WTC11 (cell line): Measurements from ENCODE around the gene TMEM176A. TPM values are rescaled to one million over a fixed set of nuclear protein-coding genes. Genes with fewer than 3 reads are reported as not detected.

Experiments used
- ATAC-seq: fragments of 200-7000 bp; cut with Tn5 transposase; 2 replicates; pipeline ENCODE4 v1.10.0; 2021; ENCODE audit warnings: mild to moderate bottlenecking, moderate library complexity
- CTCF ChIA-PET: fragments of 300-600 bp; sonication (Branson Sonifier 250); formaldehyde crosslinking; loops from one replicate; lab custom pipeline; 2021; ENCODE audit warnings: antibody characterized with exemption; lab: Charles Lee
- POLR2A ChIA-PET: fragments of 350-600 bp; sonication (Branson Sonifier 250); formaldehyde crosslinking; loops from one replicate; lab custom pipeline; 2021; ENCODE audit warnings: antibody characterized with exemption; lab: Charles Lee
- DNase-seq: peaks from one replicate; pipeline ENCODE4 v3.0.0; 2021; ENCODE audit warnings: low spot score
- H3K27ac Mint-ChIP-seq: 2 replicates; pipeline ENCODE4 v1.8.0; 2021; ENCODE audit warnings: mixed read lengths
- H3K27me3 Mint-ChIP-seq: 2 replicates; pipeline ENCODE4 v1.8.0; 2021; ENCODE audit warnings: low read depth, mild to moderate bottlenecking, moderate library complexity, mixed read lengths
- H3K36me3 Mint-ChIP-seq: 2 replicates; pipeline ENCODE4 v1.8.0; 2021; ENCODE audit warnings: mixed read lengths
- H3K4me1 Mint-ChIP-seq: 2 replicates; pipeline ENCODE4 v1.8.0; 2022; ENCODE audit warnings: mixed read lengths
- H3K4me3 Mint-ChIP-seq: 2 replicates; pipeline ENCODE4 v1.8.0; 2021; ENCODE audit warnings: mild to moderate bottlenecking, moderate library complexity, mixed read lengths
- H3K9me3 Mint-ChIP-seq: 2 replicates; pipeline ENCODE4 v1.8.0; 2021; ENCODE audit warnings: mixed read lengths
- CBFB ChIP-seq: sonication (generic); formaldehyde crosslinking; IDR thresholded peaks from 2 replicates; pipeline ENCODE4 v1.8.1; 2022; ENCODE audit warnings: mild to moderate bottlenecking, low read depth, missing genetic modification reagents
- FOXK1 ChIP-seq: sonication (generic); formaldehyde crosslinking; IDR thresholded peaks from 2 replicates; pipeline ENCODE4 v1.8.0; 2022; ENCODE audit warnings: mild to moderate bottlenecking, moderate library complexity, missing genetic modification reagents
- GABPB1 ChIP-seq: sonication (generic); formaldehyde crosslinking; IDR thresholded peaks from 2 replicates; pipeline ENCODE4 v1.8.1; 2023; ENCODE audit warnings: mild to moderate bottlenecking, missing genetic modification reagents
- GRHL2 ChIP-seq: fragments of 250-450 bp; sonication (Bioruptor Pico); IDR thresholded peaks from 2 replicates; pipeline ENCODE4 v1.8.0; 2022; ENCODE audit warnings: mild to moderate bottlenecking, moderate library complexity; ENCODE audit not compliant: insufficient replicate concordance, severe bottlenecking
- JUN ChIP-seq: sonication (generic); formaldehyde crosslinking; IDR thresholded peaks from 2 replicates; pipeline ENCODE4 v1.8.0; 2023; ENCODE audit warnings: mild to moderate bottlenecking, missing genetic modification reagents
- NFYB ChIP-seq: sonication (generic); formaldehyde crosslinking; conservative IDR thresholded peaks from 2 replicates; pipeline ENCODE4 v1.8.0; 2022; ENCODE audit warnings: low read depth, missing genetic modification reagents
- NR1H2 ChIP-seq: sonication (generic); formaldehyde crosslinking; IDR thresholded peaks from 2 replicates; pipeline ENCODE4 v1.9.0; 2021; ENCODE audit warnings: mild to moderate bottlenecking, moderate library complexity, missing genetic modification reagents
- RELA ChIP-seq: sonication (generic); formaldehyde crosslinking; IDR thresholded peaks from 2 replicates; pipeline ENCODE4 v1.8.1; 2022; ENCODE audit warnings: missing genetic modification reagents, mild to moderate bottlenecking, borderline replicate concordance
- TEAD1 ChIP-seq: sonication (generic); formaldehyde crosslinking; IDR thresholded peaks from 2 replicates; pipeline ENCODE4 v1.8.0; 2022; ENCODE audit warnings: mild to moderate bottlenecking, missing genetic modification reagents
- TEAD4 ChIP-seq: sonication (generic); formaldehyde crosslinking; IDR thresholded peaks from 2 replicates; pipeline ENCODE4 v1.8.0; 2022; ENCODE audit warnings: mild to moderate bottlenecking, missing genetic modification reagents
- TP53 ChIP-seq: sonication (generic); formaldehyde crosslinking; IDR thresholded peaks from 2 replicates; pipeline ENCODE4 v1.8.1; 2023; ENCODE audit warnings: mild to moderate bottlenecking, missing genetic modification reagents
- total RNA-seq: library from RNA; stranded (reverse); gene quantifications from 3 replicates; pipeline ENCODE4 v1.2.3, GENCODE V29; 2021
- TF ChIP-seq, protein P1 (sequence below): fragments of 200-600 bp; IDR thresholded peaks from 2 replicates; pipeline ENCODE4 v1.8.0; 2022; ENCODE audit warnings: antibody characterized with exemption
- TF ChIP-seq, protein P2 (sequence below): sonication (generic); formaldehyde crosslinking; IDR thresholded peaks from 2 replicates; pipeline ENCODE4 v1.8.1; 2022; ENCODE audit warnings: missing genetic modification reagents, borderline replicate concordance
- TF ChIP-seq, protein P3 (sequence below): sonication (generic); formaldehyde crosslinking; IDR thresholded peaks from 2 replicates; pipeline ENCODE4 v1.8.1; 2023; ENCODE audit warnings: mild to moderate bottlenecking, moderate library complexity, missing genetic modification reagents
- TF ChIP-seq, protein P4 (sequence below): sonication (generic); formaldehyde crosslinking; IDR thresholded peaks from 2 replicates; pipeline ENCODE4 v1.8.0; 2022; ENCODE audit warnings: mild to moderate bottlenecking, missing genetic modification reagents
- TF ChIP-seq, protein P5 (sequence below): sonication (generic); formaldehyde crosslinking; IDR thresholded peaks from 2 replicates; pipeline ENCODE4 v1.8.0; 2022; ENCODE audit warnings: mild to moderate bottlenecking, missing genetic modification reagents
- TF ChIP-seq, protein P6 (sequence below): fragments of 250-450 bp; sonication (Bioruptor Pico); IDR thresholded peaks from 2 replicates; pipeline ENCODE4 v1.8.0; 2021; ENCODE audit warnings: mild to moderate bottlenecking
- TF ChIP-seq, protein P7 (sequence below): sonication (generic); formaldehyde crosslinking; IDR thresholded peaks from 2 replicates; pipeline ENCODE4 v1.8.0; 2022; ENCODE audit warnings: mild to moderate bottlenecking, missing genetic modification reagents
- TF ChIP-seq, protein P8 (sequence below): fragments of 250-450 bp; sonication (Bioruptor Pico); IDR thresholded peaks from 2 replicates; pipeline ENCODE4 v1.9.0; 2021; ENCODE audit warnings: mild to moderate bottlenecking
- TF ChIP-seq, protein P9 (sequence below): sonication (generic); formaldehyde crosslinking; IDR thresholded peaks from 2 replicates; pipeline ENCODE4 v1.8.0; 2022; ENCODE audit warnings: mild to moderate bottlenecking, missing genetic modification reagents

TMEM176A gene
- total RNA-seq, 1 experiment from 2014 or later = 0.74 TPM

DNA sequence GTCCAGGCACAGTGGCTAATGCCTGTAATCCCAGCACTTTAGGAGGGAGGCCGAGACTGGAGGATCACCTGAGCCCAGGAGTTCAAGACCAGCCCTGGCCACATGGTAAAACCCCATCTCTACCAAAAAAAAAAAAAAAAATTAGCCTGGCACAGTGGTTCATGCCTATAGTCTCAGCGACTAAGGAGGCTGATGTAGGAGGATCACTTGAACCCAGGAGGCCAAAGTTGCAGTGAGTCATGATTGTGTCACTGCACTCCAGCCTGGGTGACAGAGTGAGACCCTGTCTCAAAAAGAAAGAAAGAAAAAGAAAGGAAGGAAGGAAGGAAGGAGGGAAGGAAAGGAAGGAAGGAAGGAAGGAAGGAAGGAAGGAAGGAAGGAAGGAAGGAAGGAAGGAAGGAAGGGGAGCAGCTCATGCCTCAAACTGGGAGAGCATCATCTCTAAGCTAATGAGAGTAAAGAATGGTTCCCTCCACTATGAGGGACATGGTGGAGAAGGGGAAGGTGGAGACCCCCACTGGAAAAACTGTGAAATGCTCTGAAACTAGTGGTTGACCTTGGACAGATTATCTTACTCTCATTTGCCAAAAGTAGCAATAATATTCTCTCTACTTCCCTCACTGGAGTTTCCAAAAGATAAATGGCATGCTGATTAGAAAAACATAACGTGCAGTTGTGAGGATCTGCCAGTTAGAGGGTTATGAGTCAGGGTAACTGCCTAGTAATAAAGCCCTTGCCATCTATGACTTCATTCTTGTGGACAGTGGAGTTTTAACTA lies 46.6 kb upstream of the TMEM176A start:
- ATAC-seq (peak; percentile 71), DNase-seq (no peak)
- CTCF ChIA-PET = interaction anchor here (0.6 to 1.8 kb wide), 6 partner anchors 11 to 332 kb away, joined by 3 to 7 read pairs (median 3); no protein-coding TSS in a partner anchor
- Mint-ChIP-seq H3K4me1 (no peaks in the 10 kb centered on the region), H3K27me3 (peaks cover 77% of the 10 kb centered on the region), H3K27ac (no peak overlapping the region), H3K9me3 (no peaks in the 10 kb centered on the region), H3K36me3 (no peaks in the 10 kb centered on the region), H3K4me3 (no peak overlapping the region)
- TF ChIP-seq GABPB1 (CRISPR knock-in tag) = no peak
- TF ChIP-seq, protein P1, sequence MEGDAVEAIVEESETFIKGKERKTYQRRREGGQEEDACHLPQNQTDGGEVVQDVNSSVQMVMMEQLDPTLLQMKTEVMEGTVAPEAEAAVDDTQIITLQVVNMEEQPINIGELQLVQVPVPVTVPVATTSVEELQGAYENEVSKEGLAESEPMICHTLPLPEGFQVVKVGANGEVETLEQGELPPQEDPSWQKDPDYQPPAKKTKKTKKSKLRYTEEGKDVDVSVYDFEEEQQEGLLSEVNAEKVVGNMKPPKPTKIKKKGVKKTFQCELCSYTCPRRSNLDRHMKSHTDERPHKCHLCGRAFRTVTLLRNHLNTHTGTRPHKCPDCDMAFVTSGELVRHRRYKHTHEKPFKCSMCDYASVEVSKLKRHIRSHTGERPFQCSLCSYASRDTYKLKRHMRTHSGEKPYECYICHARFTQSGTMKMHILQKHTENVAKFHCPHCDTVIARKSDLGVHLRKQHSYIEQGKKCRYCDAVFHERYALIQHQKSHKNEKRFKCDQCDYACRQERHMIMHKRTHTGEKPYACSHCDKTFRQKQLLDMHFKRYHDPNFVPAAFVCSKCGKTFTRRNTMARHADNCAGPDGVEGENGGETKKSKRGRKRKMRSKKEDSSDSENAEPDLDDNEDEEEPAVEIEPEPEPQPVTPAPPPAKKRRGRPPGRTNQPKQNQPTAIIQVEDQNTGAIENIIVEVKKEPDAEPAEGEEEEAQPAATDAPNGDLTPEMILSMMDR = peak; percentile 26; the same call in 1 of the 2 replicates
- TF ChIP-seq, protein P2, sequence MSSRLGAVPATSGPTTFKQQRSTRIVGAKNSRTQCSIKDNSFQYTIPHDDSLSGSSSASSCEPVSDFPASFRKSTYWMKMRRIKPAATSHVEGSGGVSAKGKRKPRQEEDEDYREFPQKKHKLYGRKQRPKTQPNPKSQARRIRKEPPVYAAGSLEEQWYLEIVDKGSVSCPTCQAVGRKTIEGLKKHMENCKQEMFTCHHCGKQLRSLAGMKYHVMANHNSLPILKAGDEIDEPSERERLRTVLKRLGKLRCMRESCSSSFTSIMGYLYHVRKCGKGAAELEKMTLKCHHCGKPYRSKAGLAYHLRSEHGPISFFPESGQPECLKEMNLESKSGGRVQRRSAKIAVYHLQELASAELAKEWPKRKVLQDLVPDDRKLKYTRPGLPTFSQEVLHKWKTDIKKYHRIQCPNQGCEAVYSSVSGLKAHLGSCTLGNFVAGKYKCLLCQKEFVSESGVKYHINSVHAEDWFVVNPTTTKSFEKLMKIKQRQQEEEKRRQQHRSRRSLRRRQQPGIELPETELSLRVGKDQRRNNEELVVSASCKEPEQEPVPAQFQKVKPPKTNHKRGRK = 0 out of 2 replicates have a peak, but pooled peaks have one; percentile 29
- no peak for TF ChIP-seq TEAD4
- TF ChIP-seq GRHL2 (CRISPR knock-in tag) = no peak
- TF ChIP-seq, protein P3, sequence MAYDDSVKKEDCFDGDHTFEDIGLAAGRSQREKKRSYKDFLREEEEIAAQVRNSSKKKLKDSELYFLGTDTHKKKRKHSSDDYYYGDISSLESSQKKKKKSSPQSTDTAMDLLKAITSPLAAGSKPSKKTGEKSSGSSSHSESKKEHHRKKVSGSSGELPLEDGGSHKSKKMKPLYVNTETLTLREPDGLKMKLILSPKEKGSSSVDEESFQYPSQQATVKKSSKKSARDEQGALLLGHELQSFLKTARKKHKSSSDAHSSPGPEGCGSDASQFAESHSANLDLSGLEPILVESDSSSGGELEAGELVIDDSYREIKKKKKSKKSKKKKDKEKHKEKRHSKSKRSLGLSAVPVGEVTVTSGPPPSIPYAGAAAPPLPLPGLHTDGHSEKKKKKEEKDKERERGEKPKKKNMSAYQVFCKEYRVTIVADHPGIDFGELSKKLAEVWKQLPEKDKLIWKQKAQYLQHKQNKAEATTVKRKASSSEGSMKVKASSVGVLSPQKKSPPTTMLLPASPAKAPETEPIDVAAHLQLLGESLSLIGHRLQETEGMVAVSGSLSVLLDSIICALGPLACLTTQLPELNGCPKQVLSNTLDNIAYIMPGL = no peak
- TF ChIP-seq, protein P4, sequence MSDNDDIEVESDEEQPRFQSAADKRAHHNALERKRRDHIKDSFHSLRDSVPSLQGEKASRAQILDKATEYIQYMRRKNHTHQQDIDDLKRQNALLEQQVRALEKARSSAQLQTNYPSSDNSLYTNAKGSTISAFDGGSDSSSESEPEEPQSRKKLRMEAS = no peak
- TF ChIP-seq RELA (CRISPR knock-in tag) = no peak
- POLR2A ChIA-PET = no interaction called here

DNA sequence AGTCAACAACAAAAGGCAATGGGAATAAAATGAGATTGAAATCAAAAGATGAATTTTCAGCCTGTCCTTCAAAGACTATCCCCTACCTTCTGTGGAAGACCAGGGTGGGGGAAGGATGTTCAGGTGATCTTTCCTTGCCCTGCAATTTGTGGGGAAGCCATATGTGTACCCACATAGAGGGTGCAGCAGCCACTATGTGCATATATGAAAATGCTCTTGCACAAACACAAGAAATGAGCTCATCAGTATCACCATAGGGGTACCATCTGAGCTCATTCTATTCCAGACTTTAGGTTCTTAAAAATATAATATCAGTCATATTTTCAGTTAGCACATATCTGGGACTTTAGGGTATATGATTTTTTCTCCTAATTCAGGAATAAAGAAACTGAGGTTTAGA lies 45.6 kb upstream of the TMEM176A start:
- no peak for ATAC-seq
- Mint-ChIP-seq H3K27ac (no peak overlapping the region), H3K27me3 (peaks cover 68% of the 10 kb centered on the region), H3K4me3 (no peak overlapping the region), H3K36me3 (no peaks in the 10 kb centered on the region), H3K4me1 (no peaks in the 10 kb centered on the region), H3K9me3 (no peaks in the 10 kb centered on the region)
- ChIA-PET CTCF (interaction anchor here (1.1 to 1.4 kb wide), 2 partner anchors 33 to 306 kb away, joined by 3 read pairs; no protein-coding TSS in a partner anchor), POLR2A (no interaction called here)
- DNase-seq = no peak
- TF ChIP-seq TEAD1 (no peak), NFYB (no peak), NR1H2 (CRISPR knock-in tag) (no peak), FOXK1 (no peak), JUN (CRISPR knock-in tag) (no peak), CBFB (CRISPR knock-in tag) (no peak), TP53 (CRISPR knock-in tag) (no peak)
- TF ChIP-seq, protein P5, sequence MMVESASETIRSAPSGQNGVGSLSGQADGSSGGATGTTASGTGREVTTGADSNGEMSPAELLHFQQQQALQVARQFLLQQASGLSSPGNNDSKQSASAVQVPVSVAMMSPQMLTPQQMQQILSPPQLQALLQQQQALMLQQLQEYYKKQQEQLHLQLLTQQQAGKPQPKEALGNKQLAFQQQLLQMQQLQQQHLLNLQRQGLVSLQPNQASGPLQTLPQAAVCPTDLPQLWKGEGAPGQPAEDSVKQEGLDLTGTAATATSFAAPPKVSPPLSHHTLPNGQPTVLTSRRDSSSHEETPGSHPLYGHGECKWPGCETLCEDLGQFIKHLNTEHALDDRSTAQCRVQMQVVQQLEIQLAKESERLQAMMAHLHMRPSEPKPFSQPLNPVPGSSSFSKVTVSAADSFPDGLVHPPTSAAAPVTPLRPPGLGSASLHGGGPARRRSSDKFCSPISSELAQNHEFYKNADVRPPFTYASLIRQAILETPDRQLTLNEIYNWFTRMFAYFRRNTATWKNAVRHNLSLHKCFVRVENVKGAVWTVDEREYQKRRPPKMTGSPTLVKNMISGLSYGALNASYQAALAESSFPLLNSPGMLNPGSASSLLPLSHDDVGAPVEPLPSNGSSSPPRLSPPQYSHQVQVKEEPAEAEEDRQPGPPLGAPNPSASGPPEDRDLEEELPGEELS = no peak
- TF ChIP-seq, protein P6, sequence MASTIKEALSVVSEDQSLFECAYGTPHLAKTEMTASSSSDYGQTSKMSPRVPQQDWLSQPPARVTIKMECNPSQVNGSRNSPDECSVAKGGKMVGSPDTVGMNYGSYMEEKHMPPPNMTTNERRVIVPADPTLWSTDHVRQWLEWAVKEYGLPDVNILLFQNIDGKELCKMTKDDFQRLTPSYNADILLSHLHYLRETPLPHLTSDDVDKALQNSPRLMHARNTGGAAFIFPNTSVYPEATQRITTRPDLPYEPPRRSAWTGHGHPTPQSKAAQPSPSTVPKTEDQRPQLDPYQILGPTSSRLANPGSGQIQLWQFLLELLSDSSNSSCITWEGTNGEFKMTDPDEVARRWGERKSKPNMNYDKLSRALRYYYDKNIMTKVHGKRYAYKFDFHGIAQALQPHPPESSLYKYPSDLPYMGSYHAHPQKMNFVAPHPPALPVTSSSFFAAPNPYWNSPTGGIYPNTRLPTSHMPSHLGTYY = no peak
- TF ChIP-seq, protein P7, sequence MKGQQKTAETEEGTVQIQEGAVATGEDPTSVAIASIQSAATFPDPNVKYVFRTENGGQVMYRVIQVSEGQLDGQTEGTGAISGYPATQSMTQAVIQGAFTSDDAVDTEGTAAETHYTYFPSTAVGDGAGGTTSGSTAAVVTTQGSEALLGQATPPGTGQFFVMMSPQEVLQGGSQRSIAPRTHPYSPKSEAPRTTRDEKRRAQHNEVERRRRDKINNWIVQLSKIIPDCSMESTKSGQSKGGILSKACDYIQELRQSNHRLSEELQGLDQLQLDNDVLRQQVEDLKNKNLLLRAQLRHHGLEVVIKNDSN (CRISPR knock-in tag) = no peak
- TF ChIP-seq, protein P8, sequence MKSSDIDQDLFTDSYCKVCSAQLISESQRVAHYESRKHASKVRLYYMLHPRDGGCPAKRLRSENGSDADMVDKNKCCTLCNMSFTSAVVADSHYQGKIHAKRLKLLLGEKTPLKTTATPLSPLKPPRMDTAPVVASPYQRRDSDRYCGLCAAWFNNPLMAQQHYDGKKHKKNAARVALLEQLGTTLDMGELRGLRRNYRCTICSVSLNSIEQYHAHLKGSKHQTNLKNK (CRISPR knock-in tag) = no peak
- TF ChIP-seq, protein P9, sequence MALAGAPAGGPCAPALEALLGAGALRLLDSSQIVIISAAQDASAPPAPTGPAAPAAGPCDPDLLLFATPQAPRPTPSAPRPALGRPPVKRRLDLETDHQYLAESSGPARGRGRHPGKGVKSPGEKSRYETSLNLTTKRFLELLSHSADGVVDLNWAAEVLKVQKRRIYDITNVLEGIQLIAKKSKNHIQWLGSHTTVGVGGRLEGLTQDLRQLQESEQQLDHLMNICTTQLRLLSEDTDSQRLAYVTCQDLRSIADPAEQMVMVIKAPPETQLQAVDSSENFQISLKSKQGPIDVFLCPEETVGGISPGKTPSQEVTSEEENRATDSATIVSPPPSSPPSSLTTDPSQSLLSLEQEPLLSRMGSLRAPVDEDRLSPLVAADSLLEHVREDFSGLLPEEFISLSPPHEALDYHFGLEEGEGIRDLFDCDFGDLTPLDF (CRISPR knock-in tag) = no peak
